K562 (cell line): ENCODE measurements around the gene FGF2. TPM values are rescaled to one million over a fixed set of nuclear protein-coding genes. Genes with fewer than 3 reads are reported as not detected.

ENCODE experiments used
- ATAC-seq: fragments of 200-7000 bp; cut with Tn5 transposase; 3 replicates; pipeline ENCODE4 v1.9.1; 2020; ENCODE audit warnings: moderate library complexity
- BruUV-seq: library from RNA; stranded (reverse); fragments of 400-500 nt; replicated peaks from 2 replicates; lab custom pipeline; 2021; lab: Mats Ljungman, UMichigan
- CTCF ChIA-PET: fragments of 300-600 bp; formaldehyde crosslinking; extraction: SDS; loops from one replicate; lab custom pipeline; 2021; ENCODE audit warnings: low intra/inter-chr PET ratio; lab: Yijun Ruan, JAX
- POLR2A ChIA-PET: fragments of 300-600, 350-650 bp; sonication (Branson Sonifier 250); formaldehyde crosslinking; extraction: SDS; loops from one replicate; lab custom pipeline; 2021; ENCODE audit warnings: antibody characterized with exemption, inconsistent platforms; lab: Yijun Ruan, JAX
- DNase-seq, 4 experiments: peaks; one replicate each; pipeline versions ENCODE4 v3.0.0 to v3.0.0-alpha.2; 2011 to 2018; ENCODE audit warnings: low spot score in 3 of 4, mixed read lengths in 3 of 4; ENCODE audit errors: extremely low read depth in 1 of 4
- FAIRE-seq: peaks from 2 replicates; lab custom pipeline; 2011; peaks lifted over from hg19 to GRCh38; lab: Jason Lieb, UNC
- H2AFZ ChIP-seq: 2 replicates; pipeline ENCODE4 v1.6.0; 2011; ENCODE audit warnings: low read depth, low read length, control low read depth, inconsistent platforms
- H3K27ac ChIP-seq: fragments of 200-600 bp; 3 replicates; pipeline ENCODE4 v1.8.0; 2011; ENCODE audit warnings: low read depth, mild to moderate bottlenecking, control low read depth, inconsistent platforms, low read length, moderate library complexity, mixed read lengths; ENCODE audit errors: extremely low read depth
- H3K27me3 ChIP-seq, 2 experiments: fragments of 300-600 bp in 1 of 2; 2 replicates in 1 of 2; 3 replicates in 1 of 2; pipeline versions ENCODE4 v1.6.0 to v1.8.0; 2011; ENCODE audit warnings: inconsistent platforms in 2 of 2, low read length in 2 of 2, mild to moderate bottlenecking in 1 of 2, mixed read lengths in 1 of 2, moderate library complexity in 1 of 2; ENCODE audit not compliant: control insufficient read depth in 2 of 2, insufficient read depth in 2 of 2
- H3K36me3 ChIP-seq: fragments of 300-600 bp; 3 replicates; pipeline ENCODE4 v1.8.0; 2011; ENCODE audit warnings: mild to moderate bottlenecking, low read length, inconsistent platforms; ENCODE audit not compliant: control insufficient read depth, insufficient read depth
- H3K4me1 ChIP-seq, 2 experiments: fragments of 200-600 bp in 1 of 2; replicated peaks in 1 of 2; 2 replicates in 1 of 2; 3 replicates in 1 of 2; pipeline versions ENCODE4 v1.5.1 to v1.8.0; 2011; ENCODE audit warnings: inconsistent platforms in 2 of 2, low read length in 2 of 2, mild to moderate bottlenecking in 1 of 2, mixed read lengths in 1 of 2, moderate library complexity in 1 of 2; ENCODE audit not compliant: control insufficient read depth in 2 of 2, insufficient read depth in 2 of 2
- H3K4me2 ChIP-seq: 2 replicates; pipeline ENCODE4 v1.6.1; 2011; ENCODE audit warnings: low read length, control low read depth, inconsistent platforms, mixed read lengths; ENCODE audit not compliant: insufficient read depth
- H3K4me3 ChIP-seq: fragments of 200-600 bp; sonication (generic), shearing (Covaris generic); 2 replicates; pipeline ENCODE4 v1.5.1; 2016; ENCODE audit warnings: control low read depth, inconsistent platforms
- H3K79me2 ChIP-seq: fragments of 200-600 bp; 3 replicates; pipeline ENCODE4 v1.8.0; 2011; ENCODE audit warnings: low read length, inconsistent platforms; ENCODE audit not compliant: control insufficient read depth, insufficient read depth
- H3K9ac ChIP-seq, 2 experiments: 2 replicates each; pipeline versions ENCODE4 v1.6.0 to v1.6.1; 2011; ENCODE audit warnings: low read depth in 2 of 2, low read length in 2 of 2, control low read depth in 1 of 2, inconsistent platforms in 1 of 2, mild to moderate bottlenecking in 1 of 2, mixed read lengths in 1 of 2; ENCODE audit not compliant: insufficient read depth in 1 of 2
- H3K9me1 ChIP-seq: one replicate; pipeline ENCODE4 v1.6.0; 2011; ENCODE audit warnings: inconsistent platforms, mild to moderate bottlenecking, low read length, moderate library complexity; ENCODE audit not compliant: control insufficient read depth, insufficient read depth
- H3K9me3 ChIP-seq: replicated peaks from 2 replicates; pipeline ENCODE4 v1.5.1; 2011; ENCODE audit warnings: low read depth, low read length, inconsistent platforms; ENCODE audit not compliant: control insufficient read depth, insufficient read depth
- H4K20me1 ChIP-seq: replicated peaks from 2 replicates; pipeline ENCODE4 v1.6.1; 2011; ENCODE audit warnings: low read length, inconsistent platforms, mixed read lengths; ENCODE audit not compliant: control insufficient read depth, insufficient read depth
- ARID1B ChIP-seq: fragments of 450-650 bp; IDR thresholded peaks from 2 replicates; pipeline ENCODE4 v1.6.1; 2016; ENCODE audit warnings: antibody characterized with exemption, mild to moderate bottlenecking, inconsistent platforms
- CHCHD3 ChIP-seq: fragments of 250-450 bp; sonication (Bioruptor Pico); IDR thresholded peaks from 2 replicates; pipeline ENCODE4 v2.1.2; 2022; ENCODE audit warnings: mild to moderate bottlenecking
- ELF4 ChIP-seq: fragments of 450-650 bp; formaldehyde crosslinking; IDR thresholded peaks from 2 replicates; pipeline ENCODE4 v1.4.0; 2022; ENCODE audit warnings: missing genetic modification characterization
- GTF2F1 ChIP-seq: IDR thresholded peaks from 2 replicates; pipeline ENCODE4 v1.6.1; 2011; ENCODE audit warnings: low read depth, low read length, improper control_type of control experiment
- HLTF ChIP-seq: fragments of 450-650 bp; IDR thresholded peaks from 2 replicates; pipeline ENCODE4 v1.6.1; 2016
- MEF2D ChIP-seq: conservative IDR thresholded peaks from 2 replicates; pipeline ENCODE4 v1.6.1; 2016; ENCODE audit warnings: low read depth, missing genetic modification characterization, missing compliant biosample characterization
- PHB2 ChIP-seq: fragments of 450-650 bp; IDR thresholded peaks from 2 replicates; pipeline ENCODE4 v1.6.1; 2017; ENCODE audit warnings: low read depth
- PYGO2 ChIP-seq: fragments of 450-650 bp; IDR thresholded peaks from 2 replicates; pipeline ENCODE4 v1.6.1; 2016; ENCODE audit warnings: mild to moderate bottlenecking, missing genetic modification characterization, moderate library complexity, missing compliant biosample characterization
- RAD51 ChIP-seq: fragments of 450-650 bp; IDR thresholded peaks from 2 replicates; pipeline ENCODE4 v1.7.1; 2016; ENCODE audit warnings: low read depth, mild to moderate bottlenecking, borderline replicate concordance
- SRSF3 ChIP-seq: fragments of 200-400 bp; formaldehyde crosslinking; IDR thresholded peaks from 2 replicates; pipeline ENCODE4 v1.6.1; 2016; ENCODE audit warnings: mild to moderate bottlenecking, low read length, moderate library complexity; ENCODE audit not compliant: insufficient read depth
- ZBTB34 ChIP-seq: fragments of 250-450 bp; sonication (Bioruptor Pico); IDR thresholded peaks from 2 replicates; pipeline ENCODE4 v1.8.0; 2021; ENCODE audit warnings: mild to moderate bottlenecking, moderate library complexity
- ZFP36 ChIP-seq: fragments of 150-350 bp; IDR thresholded peaks from 2 replicates; pipeline ENCODE4 v1.6.1; 2018; ENCODE audit warnings: low read length, low read depth; ENCODE audit not compliant: partially characterized antibody
- ZNF239 ChIP-seq: fragments of 250-450 bp; sonication (Bioruptor Pico); IDR thresholded peaks from 2 replicates; pipeline ENCODE4 v1.4.0; 2020; ENCODE audit warnings: mild to moderate bottlenecking
- ZNF717 ChIP-seq: fragments of 250-450 bp; sonication (Bioruptor Pico); IDR thresholded peaks from 2 replicates; pipeline ENCODE4 v1.5.0; 2021
- WGBS: fragments of 100-300 bp; shearing (Covaris generic); methylation state at CpG from one replicate; pipeline ENCODE4 v1.1.6; 2016; ENCODE audit warnings: low coverage, mixed read lengths; ENCODE audit not compliant: insufficient coverage; ENCODE audit errors: missing lambda C conversion rate; 5-methylcytosine and 5-hydroxymethylcytosine counted together
- in situ Hi-C: fragments of 300-500 bp; cut with MboI; formaldehyde crosslinking; loops from 4 replicates; pipeline ENCODE4 v1.15.0; 2018; ENCODE audit warnings: inconsistent platforms, mixed read lengths
- intact Hi-C: fragments of 100-400 bp; cut with micrococcal nuclease; formaldehyde crosslinking; loops from 2 replicates; pipeline ENCODE4 v1.14.2; 2022
- polyA plus RNA-seq, 8 experiments: library from polyadenylated mRNA; depleted of rRNA in 4 of 8; stranded (reverse) in 5 of 8; unstranded in 3 of 8; fragments of >200 nt; fragmentation: Nextera tagmentation in 2 of 8; fragmentation: Illumina TruSeq in 1 of 8; extraction: Ambion mirVana in 2 of 8; extraction: Trizol in 1 of 8; gene quantifications; 2 replicates each; pipeline versions ENCODE4 v1.2.1 to v1.2.3, GENCODE V29; 2011 to 2014; ENCODE audit warnings: inconsistent platforms in 1 of 8, missing spikeins in 1 of 8
- total RNA-seq, 7 experiments: library from RNA; depleted of rRNA in 6 of 7; stranded (reverse); fragments of >200 nt in 6 of 7; fragmentation: Illumina TruSeq in 2 of 7; extraction: Trizol in 2 of 7; gene quantifications; 2 replicates each; pipeline versions ENCODE4 v1.2.1 to v1.2.3, GENCODE V29; 2011 to 2021; ENCODE audit warnings: low replicate concordance in 1 of 7

Gene FGF2
- total and polyA plus RNA-seq, 9 of the 15 experiments (the other 6 are each of a cell fraction or from before 2014, with no cell fraction given): 2.5 to 19.4 (median 9.2) TPM

GRCh38 chr4:122783301-122784215 lies 43.1 kb upstream of the FGF2 start:
- no peaks in the 10 kb centered on the region for H3K36me3 ChIP-seq
- peak; percentile 23 for TF ChIP-seq ZFP36
- TF ChIP-seq GTF2F1: no peak
- TF ChIP-seq, all 486 proteins: peak for 1
- H3K27me3 ChIP-seq: no peaks in the 10 kb centered on the region
- peaks cover 0 to 7% of the 10 kb centered on the region in 2 experiments; a peak in 2 of 5 replicates for H3K4me1 ChIP-seq
- peak overlapping the region; percentile 23 to 70; a peak in 3 of 4 replicates for H3K9ac ChIP-seq
- no TSS peak for BruUV-seq
- WGBS: 35% methylated on average over 6 of the region's 6 CpGs
- no peak overlapping the region for H3K27ac ChIP-seq
- intact Hi-C loops (no loop called here), in situ Hi-C loops (no loop called here)
- H3K9me1 ChIP-seq: no peaks in the 10 kb centered on the region
- no peaks in the 10 kb centered on the region for H3K9me3 ChIP-seq
- no peak for DNase-seq
- no peak overlapping the region for H3K4me3 ChIP-seq
- POLR2A ChIA-PET: interaction anchor here (0.7 to 1.3 kb wide), 4 partner anchors 9 to 44 kb away, joined by 3 to 5 read pairs (median 3); no protein-coding TSS in a partner anchor
- CTCF ChIA-PET: no interaction called here
- FAIRE-seq: peak; percentile 42
- peak; percentile 71 for ATAC-seq
- peak overlapping the region; percentile 85 for H2AFZ ChIP-seq
- no peaks in the 10 kb centered on the region for H4K20me1 ChIP-seq
- H3K79me2 ChIP-seq: no peaks in the 10 kb centered on the region
- no peak overlapping the region; the same call in 1 of the 2 replicates for H3K4me2 ChIP-seq

- intact Hi-C loops (no loop called here), in situ Hi-C loops (no loop called here)
- TF ChIP-seq CHCHD3 (CRISPR knock-in tag) (no peak), ARID1B (no peak), SRSF3 (no peak), RAD51 (no peak), HLTF (no peak), ZBTB34 (CRISPR knock-in tag) (no peak), MEF2D (tag) (no peak), ZNF717 (no peak), ZNF239 (CRISPR knock-in tag) (no peak), PHB2 (no peak), ELF4 (CRISPR knock-in tag) (no peak), PYGO2 (tag) (no peak)
- 13% methylated on average over 1 of the region's 1 CpG for WGBS
- CTCF ChIA-PET: no interaction called here
- Histone ChIP-seq H3K4me3 (no peak overlapping the region), H3K27me3 (no peaks in the 10 kb centered on the region), H3K4me2 (no peak overlapping the region), H2AFZ (no peak overlapping the region), H3K9ac (no peak overlapping the region), H3K36me3 (no peaks in the 10 kb centered on the region), H3K79me2 (no peaks in the 10 kb centered on the region), H3K27ac (no peak overlapping the region), H4K20me1 (no peaks in the 10 kb centered on the region), H3K4me1 (peaks cover 0 to 7% of the 10 kb centered on the region in 2 experiments; a peak in 2 of 5 replicates), H3K9me1 (no peaks in the 10 kb centered on the region), H3K9me3 (no peaks in the 10 kb centered on the region)
- FAIRE-seq: no peak
- BruUV-seq: no TSS peak
- POLR2A ChIA-PET: interaction anchor here (0.7 to 1.3 kb wide), 3 partner anchors 10 to 44 kb away, joined by 3 to 5 read pairs (median 3); no protein-coding TSS in a partner anchor
- DNase-seq: no peak
- no peak for ATAC-seq
Measured at GRCh38 chr4:122784261-122784660, 42.4 kb upstream of the FGF2 start.
